Endothelial cell of umbilical vein (primary cell): ENCODE measurements around the gene NT5DC1. TPM values are rescaled to one million over a fixed set of nuclear protein-coding genes. Genes with fewer than 3 reads are reported as not detected.

ENCODE experiments used
- BruUV-seq: library from RNA; stranded (reverse); fragments of 400-500 nt; replicated peaks from 2 replicates; lab custom pipeline; 2021; lab: Mats Ljungman, UMichigan
- CTCF ChIA-PET: fragments of 300-600, 350-600 bp; sonication (Branson Sonifier 250); formaldehyde crosslinking; loops from one replicate; lab custom pipeline; 2021; ENCODE audit warnings: antibody characterized with exemption, inconsistent platforms; lab: Charles Lee
- POLR2A ChIA-PET: fragments of 300-600, 350-600 bp; sonication (Branson Sonifier 250); formaldehyde crosslinking; loops from one replicate; lab custom pipeline; 2021; ENCODE audit warnings: antibody characterized with exemption, inconsistent platforms; lab: Charles Lee
- DNase-seq: peaks from one replicate; pipeline ENCODE4 v3.0.0-alpha.2; 2011; ENCODE audit warnings: low read depth, low spot score
- FAIRE-seq: peaks from 2 replicates; lab custom pipeline; 2011; peaks lifted over from hg19 to GRCh38; lab: Jason Lieb, UNC
- H2AFZ ChIP-seq: 2 replicates; pipeline ENCODE4 v1.6.0; 2012; ENCODE audit warnings: low read depth, low read length, control low read depth, inconsistent platforms
- H3K27ac ChIP-seq: 2 replicates; pipeline ENCODE4 v1.5.1; 2011; ENCODE audit warnings: low read depth, mild to moderate bottlenecking, control low read depth, low read length, moderate library complexity; ENCODE audit not compliant: insufficient read depth
- H3K27me3 ChIP-seq, 2 experiments: 2 replicates each; pipeline versions ENCODE4 v1.6.0 to v1.6.1; 2011; ENCODE audit warnings: low read length in 2 of 2, mixed read lengths in 1 of 2; ENCODE audit not compliant: control insufficient read depth in 2 of 2, insufficient read depth in 2 of 2
- H3K36me3 ChIP-seq, 2 experiments: 2 replicates in 1 of 2; 3 replicates in 1 of 2; pipeline ENCODE4 v1.5.1; 2011; ENCODE audit warnings: low read length in 2 of 2, mild to moderate bottlenecking in 1 of 2, moderate library complexity in 1 of 2; ENCODE audit not compliant: control insufficient read depth in 2 of 2, insufficient read depth in 2 of 2; ENCODE audit errors: extremely low read depth in 1 of 2
- H3K4me1 ChIP-seq: 3 replicates; pipeline ENCODE4 v1.5.1; 2011; ENCODE audit warnings: mild to moderate bottlenecking, low read length; ENCODE audit not compliant: control insufficient read depth, insufficient read depth; ENCODE audit errors: extremely low read depth
- H3K4me2 ChIP-seq: 2 replicates; pipeline ENCODE4 v1.6.1; 2011; ENCODE audit warnings: low read length, control low read depth, mixed read lengths; ENCODE audit not compliant: insufficient read depth
- H3K4me3 ChIP-seq, 3 experiments: fragments of 200-600 bp in 1 of 3; sonication (generic), shearing (Covaris generic) in 1 of 3; replicated peaks in 1 of 3; 2 replicates each; pipeline ENCODE4 v1.5.1; 2011 to 2016; ENCODE audit warnings: control low read depth in 3 of 3, low read length in 3 of 3, mild to moderate bottlenecking in 2 of 3, inconsistent platforms in 1 of 3, low read depth in 1 of 3, moderate library complexity in 1 of 3; ENCODE audit not compliant: insufficient read depth in 1 of 3
- H3K79me2 ChIP-seq: 2 replicates; pipeline ENCODE4 v1.6.0; 2012; ENCODE audit warnings: low read length, inconsistent platforms; ENCODE audit not compliant: control insufficient read depth, insufficient read depth
- H3K9ac ChIP-seq: replicated peaks from 2 replicates; pipeline ENCODE3; 2011; ENCODE audit warnings: low read length, control low read depth; ENCODE audit not compliant: insufficient read depth; ENCODE audit errors: extremely low read depth
- H3K9me1 ChIP-seq: replicated peaks from 3 replicates; pipeline ENCODE4 v1.6.0; 2011; ENCODE audit warnings: mild to moderate bottlenecking, low read length; ENCODE audit not compliant: control insufficient read depth, insufficient read depth; ENCODE audit errors: extremely low read depth
- H3K9me3 ChIP-seq: replicated peaks from 2 replicates; pipeline ENCODE4 v1.5.1; 2012; ENCODE audit warnings: low read length, inconsistent platforms; ENCODE audit not compliant: control insufficient read depth, insufficient read depth
- H4K20me1 ChIP-seq: replicated peaks from 2 replicates; pipeline ENCODE3; 2011; ENCODE audit warnings: mild to moderate bottlenecking, low read length; ENCODE audit not compliant: control insufficient read depth, insufficient read depth; ENCODE audit errors: extremely low read depth
- EZH2 ChIP-seq: IDR thresholded peaks from 2 replicates; pipeline ENCODE4 v1.6.1; 2012; ENCODE audit warnings: borderline replicate concordance, low read depth, mild to moderate bottlenecking, moderate library complexity, low read length, inconsistent platforms; ENCODE audit not compliant: severe bottlenecking
- FOS ChIP-seq: IDR thresholded peaks from 2 replicates; pipeline ENCODE4 v1.6.1; 2011; ENCODE audit warnings: mild to moderate bottlenecking, low read length, moderate library complexity, borderline replicate concordance; ENCODE audit not compliant: insufficient read depth
- JUN ChIP-seq: IDR thresholded peaks from 2 replicates; pipeline ENCODE4 v1.6.1; 2011; ENCODE audit warnings: borderline replicate concordance, low read depth; ENCODE audit not compliant: insufficient read length, insufficient read depth
- MYC ChIP-seq: IDR thresholded peaks from one replicate; pipeline ENCODE4 v1.6.1; 2011; ENCODE audit warnings: mild to moderate bottlenecking, low read depth, low read length
- dilution Hi-C: fragments of 300-500 bp; cut with MboI; formaldehyde crosslinking; loops from one replicate; pipeline ENCODE4 v1.15.0; 2019; ENCODE audit warnings: low sequenced_read_pairs; ENCODE audit not compliant: extremely low pct_ligation_motif_present
- intact Hi-C: fragments of 100-400 bp; cut with micrococcal nuclease; formaldehyde crosslinking; loops from one replicate; pipeline ENCODE4 v1.10.0; 2022
- polyA plus RNA-seq, 4 experiments: library from polyadenylated mRNA; depleted of rRNA in 3 of 4; stranded (reverse) in 3 of 4; unstranded in 1 of 4; fragments of >200 nt; gene quantifications; 2 replicates each; pipeline versions ENCODE4 v1.2.1 to v1.2.3, GENCODE V29; 2011 to 2012; ENCODE audit warnings: missing spikeins in 1 of 4
- total RNA-seq: library from RNA; stranded (reverse); gene quantifications from 2 replicates; pipeline ENCODE4 v1.2.3, GENCODE V29; 2021
- TF ChIP-seq, protein P1 (sequence below): IDR thresholded peaks from 2 replicates; pipeline ENCODE4 v1.6.1; 2011; ENCODE audit not compliant: insufficient read depth, insufficient read length
- TF ChIP-seq, protein P2 (sequence below), 2 donors: IDR thresholded peaks; 1 replicate in 1 of 2; 2 replicates in 1 of 2; pipeline ENCODE4 v1.5.1; 2011; ENCODE audit warnings: low read length in 2 of 2, mild to moderate bottlenecking in 2 of 2, moderate library complexity in 2 of 2, control low read depth in 1 of 2, inconsistent platforms in 1 of 2, low read depth in 1 of 2; ENCODE audit not compliant: insufficient read depth in 1 of 2; ENCODE audit errors: extremely low read depth in 1 of 2

The NT5DC1 gene
- total and polyA plus RNA-seq, 2 donors (not counting 3 experiments of a cell fraction or from before 2014, with no cell fraction given), result 11.3 to 24.3 TPM

DNA sequence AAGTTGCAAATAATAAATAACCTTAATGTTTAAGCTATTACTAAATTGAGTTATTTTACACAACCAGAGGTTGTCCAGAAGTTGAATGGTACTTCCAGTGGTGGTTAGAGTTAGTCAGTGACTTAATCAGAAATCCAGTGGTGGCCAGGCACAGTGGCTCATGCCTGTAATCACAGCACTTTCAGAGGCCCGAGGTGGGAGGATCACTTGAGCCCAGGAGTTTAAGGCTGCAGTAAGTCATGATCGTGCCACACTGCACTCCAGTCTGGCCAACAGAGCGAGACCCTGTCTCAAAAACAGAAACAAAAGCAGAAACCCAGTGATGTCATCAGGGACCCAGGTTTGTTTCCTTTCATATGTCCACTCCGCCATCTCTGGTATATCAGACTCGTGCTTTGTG, 118.2 kb downstream of the NT5DC1 start:
- H3K27me3 ChIP-seq, result no peaks in the 10 kb centered on the region
- no peak overlapping the region for H3K27ac ChIP-seq
- no peak overlapping the region for H3K4me2 ChIP-seq
- H3K36me3 ChIP-seq, result no peaks in the 10 kb centered on the region
- POLR2A ChIA-PET, result no interaction called here
- BruUV-seq, result no TSS peak
- H3K9me3 ChIP-seq, result no peaks in the 10 kb centered on the region
- CTCF ChIA-PET, result interaction anchor here (0.8 to 5.0 kb wide), 20 partner anchors 10 to 749 kb away, joined by 3 to 170 read pairs (median 11); partner anchors contain the start of genes RWDD1, TSPYL1 and TSPYL4
- dilution Hi-C loops, result no loop called here
- FAIRE-seq (no peak), DNase-seq (no peak)
- TF ChIP-seq, protein P1, sequence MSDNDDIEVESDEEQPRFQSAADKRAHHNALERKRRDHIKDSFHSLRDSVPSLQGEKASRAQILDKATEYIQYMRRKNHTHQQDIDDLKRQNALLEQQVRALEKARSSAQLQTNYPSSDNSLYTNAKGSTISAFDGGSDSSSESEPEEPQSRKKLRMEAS, result no peak
- TF ChIP-seq EZH2, result no peak
- TF ChIP-seq FOS, result no peak
- TF ChIP-seq JUN, result no peak
- no peak for TF ChIP-seq MYC
- TF ChIP-seq, protein P2, sequence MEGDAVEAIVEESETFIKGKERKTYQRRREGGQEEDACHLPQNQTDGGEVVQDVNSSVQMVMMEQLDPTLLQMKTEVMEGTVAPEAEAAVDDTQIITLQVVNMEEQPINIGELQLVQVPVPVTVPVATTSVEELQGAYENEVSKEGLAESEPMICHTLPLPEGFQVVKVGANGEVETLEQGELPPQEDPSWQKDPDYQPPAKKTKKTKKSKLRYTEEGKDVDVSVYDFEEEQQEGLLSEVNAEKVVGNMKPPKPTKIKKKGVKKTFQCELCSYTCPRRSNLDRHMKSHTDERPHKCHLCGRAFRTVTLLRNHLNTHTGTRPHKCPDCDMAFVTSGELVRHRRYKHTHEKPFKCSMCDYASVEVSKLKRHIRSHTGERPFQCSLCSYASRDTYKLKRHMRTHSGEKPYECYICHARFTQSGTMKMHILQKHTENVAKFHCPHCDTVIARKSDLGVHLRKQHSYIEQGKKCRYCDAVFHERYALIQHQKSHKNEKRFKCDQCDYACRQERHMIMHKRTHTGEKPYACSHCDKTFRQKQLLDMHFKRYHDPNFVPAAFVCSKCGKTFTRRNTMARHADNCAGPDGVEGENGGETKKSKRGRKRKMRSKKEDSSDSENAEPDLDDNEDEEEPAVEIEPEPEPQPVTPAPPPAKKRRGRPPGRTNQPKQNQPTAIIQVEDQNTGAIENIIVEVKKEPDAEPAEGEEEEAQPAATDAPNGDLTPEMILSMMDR (IDR thresholded peaks at IDR 0.05; ENCODE audit: extremely low read depth in 1 of 2, insufficient read depth in 1 of 2, low read depth in 1 of 2, low read length in 2 of 2), result no peak
- no peaks in the 10 kb centered on the region for H3K79me2 ChIP-seq
- peaks cover 9% of the 10 kb centered on the region for H3K4me1 ChIP-seq
- no peak overlapping the region for H3K9ac ChIP-seq
- H2AFZ ChIP-seq, result no peak overlapping the region
- no peaks in the 10 kb centered on the region for H4K20me1 ChIP-seq
- intact Hi-C loops, result loop anchor here (1.0 to 5.0 kb wide), 6 partner anchors 32 to 428 kb away; partner anchors contain the start of gene CALHM5
- no peaks in the 10 kb centered on the region for H3K9me1 ChIP-seq
- no peak overlapping the region for H3K4me3 ChIP-seq
